B cell (primary cell): ENCODE measurements around the gene MORN1.

Experiments used
- EZH2 ChIP-seq: IDR thresholded peaks from 2 replicates; pipeline ENCODE4 v1.6.1; 2012; ENCODE audit warnings: borderline replicate concordance, low read depth, mild to moderate bottlenecking, moderate library complexity, low read length; ENCODE audit not compliant: insufficient read depth, poor library complexity, severe bottlenecking
- TF ChIP-seq, protein P1 (sequence below): fragments of 200-600 bp; IDR thresholded peaks from one replicate; pipeline ENCODE4 v1.8.0; 2022; ENCODE audit warnings: antibody characterized with exemption, mild to moderate bottlenecking

DNA sequence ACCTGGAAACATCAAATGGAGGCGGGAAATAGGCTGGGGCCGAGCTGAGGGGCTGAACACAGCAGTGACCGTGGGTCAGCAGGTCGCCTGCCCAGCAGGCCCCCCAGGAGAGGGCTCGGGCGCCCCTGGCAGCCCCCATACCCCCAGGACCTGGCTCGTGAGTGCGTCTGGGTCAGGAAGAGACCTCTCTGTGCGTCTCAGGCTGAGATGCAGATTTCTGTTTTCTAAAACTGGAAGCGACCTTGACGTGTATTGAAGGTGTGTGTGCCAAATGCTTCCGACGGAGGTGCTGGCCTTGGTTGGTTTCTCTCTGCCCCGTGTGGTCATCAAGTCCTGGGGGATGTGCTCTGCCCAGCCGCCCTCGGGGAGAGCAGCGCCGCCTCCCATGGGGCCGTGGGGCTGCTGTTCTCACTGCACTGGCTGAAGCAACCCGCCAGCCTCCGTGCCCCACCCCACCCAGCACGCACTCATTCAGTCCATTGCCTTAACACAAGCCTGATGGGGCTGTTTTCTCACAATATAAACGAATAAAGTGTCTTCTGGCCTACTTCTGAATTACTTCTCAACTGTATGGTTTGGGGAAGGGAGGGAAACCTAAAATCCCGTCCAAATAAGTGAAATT is 13.6 kb upstream of the MORN1 start:
- TF ChIP-seq EZH2, result no peak
- TF ChIP-seq, protein P1, sequence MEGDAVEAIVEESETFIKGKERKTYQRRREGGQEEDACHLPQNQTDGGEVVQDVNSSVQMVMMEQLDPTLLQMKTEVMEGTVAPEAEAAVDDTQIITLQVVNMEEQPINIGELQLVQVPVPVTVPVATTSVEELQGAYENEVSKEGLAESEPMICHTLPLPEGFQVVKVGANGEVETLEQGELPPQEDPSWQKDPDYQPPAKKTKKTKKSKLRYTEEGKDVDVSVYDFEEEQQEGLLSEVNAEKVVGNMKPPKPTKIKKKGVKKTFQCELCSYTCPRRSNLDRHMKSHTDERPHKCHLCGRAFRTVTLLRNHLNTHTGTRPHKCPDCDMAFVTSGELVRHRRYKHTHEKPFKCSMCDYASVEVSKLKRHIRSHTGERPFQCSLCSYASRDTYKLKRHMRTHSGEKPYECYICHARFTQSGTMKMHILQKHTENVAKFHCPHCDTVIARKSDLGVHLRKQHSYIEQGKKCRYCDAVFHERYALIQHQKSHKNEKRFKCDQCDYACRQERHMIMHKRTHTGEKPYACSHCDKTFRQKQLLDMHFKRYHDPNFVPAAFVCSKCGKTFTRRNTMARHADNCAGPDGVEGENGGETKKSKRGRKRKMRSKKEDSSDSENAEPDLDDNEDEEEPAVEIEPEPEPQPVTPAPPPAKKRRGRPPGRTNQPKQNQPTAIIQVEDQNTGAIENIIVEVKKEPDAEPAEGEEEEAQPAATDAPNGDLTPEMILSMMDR, result no peak
